22Rv1 (cell line): ENCODE data around the gene PPP1R14C.

Source experiments
- ZFX ChIP-seq: fragments of 450-650 bp; IDR thresholded peaks from 2 replicates; pipeline ENCODE4 v1.6.1; 2017; ENCODE audit warnings: antibody characterized with exemption, borderline replicate concordance
- TF ChIP-seq, protein P1 (sequence below): fragments of 450-650 bp; IDR thresholded peaks from 2 replicates; pipeline ENCODE4 v1.5.1; 2017; ENCODE audit warnings: mild to moderate bottlenecking

DNA sequence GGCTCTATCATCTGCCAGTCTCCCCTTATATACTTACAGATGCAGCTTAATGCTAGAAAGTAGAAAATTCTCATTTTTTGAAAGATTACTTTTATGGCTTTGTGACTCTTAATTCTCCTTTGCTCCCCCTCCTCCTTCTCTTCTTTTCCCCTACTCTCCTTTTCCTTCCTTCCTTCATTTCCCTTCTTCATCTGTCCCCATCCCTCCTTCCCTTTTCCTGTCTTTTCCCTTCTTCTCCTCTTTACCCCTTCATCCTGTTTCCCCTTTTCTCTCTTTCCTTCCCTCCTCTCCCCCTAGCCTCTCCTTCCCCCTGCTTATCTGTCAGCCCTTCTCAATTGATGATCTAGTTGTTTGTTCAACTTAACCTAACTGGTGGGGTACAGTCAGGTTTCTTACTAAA, 71.5 kb downstream of the PPP1R14C start:
- TF ChIP-seq, protein P1, sequence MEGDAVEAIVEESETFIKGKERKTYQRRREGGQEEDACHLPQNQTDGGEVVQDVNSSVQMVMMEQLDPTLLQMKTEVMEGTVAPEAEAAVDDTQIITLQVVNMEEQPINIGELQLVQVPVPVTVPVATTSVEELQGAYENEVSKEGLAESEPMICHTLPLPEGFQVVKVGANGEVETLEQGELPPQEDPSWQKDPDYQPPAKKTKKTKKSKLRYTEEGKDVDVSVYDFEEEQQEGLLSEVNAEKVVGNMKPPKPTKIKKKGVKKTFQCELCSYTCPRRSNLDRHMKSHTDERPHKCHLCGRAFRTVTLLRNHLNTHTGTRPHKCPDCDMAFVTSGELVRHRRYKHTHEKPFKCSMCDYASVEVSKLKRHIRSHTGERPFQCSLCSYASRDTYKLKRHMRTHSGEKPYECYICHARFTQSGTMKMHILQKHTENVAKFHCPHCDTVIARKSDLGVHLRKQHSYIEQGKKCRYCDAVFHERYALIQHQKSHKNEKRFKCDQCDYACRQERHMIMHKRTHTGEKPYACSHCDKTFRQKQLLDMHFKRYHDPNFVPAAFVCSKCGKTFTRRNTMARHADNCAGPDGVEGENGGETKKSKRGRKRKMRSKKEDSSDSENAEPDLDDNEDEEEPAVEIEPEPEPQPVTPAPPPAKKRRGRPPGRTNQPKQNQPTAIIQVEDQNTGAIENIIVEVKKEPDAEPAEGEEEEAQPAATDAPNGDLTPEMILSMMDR = no peak
- no peak for TF ChIP-seq ZFX
